ENCODE results near the gene BCKDHA. TPM values are rescaled to one million over a fixed set of nuclear protein-coding genes. Genes with fewer than 3 reads are reported as not detected.

Gene BCKDHA
- total and polyA plus RNA-seq, 9 of the 15 experiments (the other 6 are each of a cell fraction or from before 2014, with no cell fraction given), result 4.5 to 52.5 (median 14.1) TPM

DNA sequence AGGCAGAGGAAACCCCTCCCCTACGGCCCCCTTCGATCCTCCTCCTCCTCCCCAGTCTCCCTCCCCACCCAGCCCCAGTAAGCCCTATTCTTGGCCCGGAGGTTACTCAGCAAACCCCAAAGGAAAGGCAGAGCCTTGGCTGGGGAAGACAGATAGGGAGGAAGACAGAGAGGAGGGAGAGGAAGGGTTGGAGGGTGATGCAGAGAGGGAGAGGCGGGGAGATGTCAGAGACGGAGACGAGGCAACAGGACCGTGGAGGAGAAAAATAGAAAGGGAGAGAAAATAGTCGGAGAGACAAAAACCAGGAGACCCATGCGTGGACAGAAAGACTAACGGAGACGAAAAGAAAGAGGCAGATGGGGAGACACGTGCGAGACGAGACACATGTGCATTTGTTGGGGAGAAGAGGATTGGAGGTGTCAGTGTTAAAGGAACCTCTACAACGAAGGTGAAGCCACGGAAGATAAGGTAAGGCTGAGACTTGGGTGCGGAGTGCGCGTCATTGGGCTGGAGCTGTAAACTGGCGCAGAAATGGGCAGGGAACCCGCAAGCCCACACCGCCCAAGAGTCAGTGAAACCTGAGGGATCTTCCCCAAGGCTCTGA lies 46.8 kb upstream of the BCKDHA start (continued):
- TF ChIP-seq, protein P1, sequence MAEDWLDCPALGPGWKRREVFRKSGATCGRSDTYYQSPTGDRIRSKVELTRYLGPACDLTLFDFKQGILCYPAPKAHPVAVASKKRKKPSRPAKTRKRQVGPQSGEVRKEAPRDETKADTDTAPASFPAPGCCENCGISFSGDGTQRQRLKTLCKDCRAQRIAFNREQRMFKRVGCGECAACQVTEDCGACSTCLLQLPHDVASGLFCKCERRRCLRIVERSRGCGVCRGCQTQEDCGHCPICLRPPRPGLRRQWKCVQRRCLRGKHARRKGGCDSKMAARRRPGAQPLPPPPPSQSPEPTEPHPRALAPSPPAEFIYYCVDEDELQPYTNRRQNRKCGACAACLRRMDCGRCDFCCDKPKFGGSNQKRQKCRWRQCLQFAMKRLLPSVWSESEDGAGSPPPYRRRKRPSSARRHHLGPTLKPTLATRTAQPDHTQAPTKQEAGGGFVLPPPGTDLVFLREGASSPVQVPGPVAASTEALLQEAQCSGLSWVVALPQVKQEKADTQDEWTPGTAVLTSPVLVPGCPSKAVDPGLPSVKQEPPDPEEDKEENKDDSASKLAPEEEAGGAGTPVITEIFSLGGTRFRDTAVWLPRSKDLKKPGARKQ (CRISPR knock-in tag; IDR thresholded peaks at IDR 0.05), result no peak
- TF ChIP-seq, protein P2, sequence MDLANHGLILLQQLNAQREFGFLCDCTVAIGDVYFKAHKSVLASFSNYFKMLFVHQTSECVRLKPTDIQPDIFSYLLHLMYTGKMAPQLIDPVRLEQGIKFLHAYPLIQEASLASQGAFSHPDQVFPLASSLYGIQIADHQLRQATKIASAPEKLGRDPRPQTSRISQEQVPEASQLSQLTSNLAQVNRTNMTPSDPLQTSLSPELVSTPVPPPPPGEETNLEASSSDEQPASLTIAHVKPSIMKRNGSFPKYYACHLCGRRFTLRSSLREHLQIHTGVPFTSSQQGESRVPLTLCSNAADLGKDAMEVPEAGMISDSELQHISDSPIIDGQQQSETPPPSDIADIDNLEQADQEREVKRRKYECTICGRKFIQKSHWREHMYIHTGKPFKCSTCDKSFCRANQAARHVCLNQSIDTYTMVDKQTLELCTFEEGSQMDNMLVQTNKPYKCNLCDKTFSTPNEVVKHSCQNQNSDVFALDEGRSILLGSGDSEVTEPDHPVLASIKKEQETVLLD (IDR thresholded peaks at IDR 0.05), result peak; percentile 77; the same call in 1 of the 2 replicates
- TF ChIP-seq NEUROD1 (IDR thresholded peaks at IDR 0.05; ENCODE audit: borderline replicate concordance, low read depth, low read length, partially characterized antibody) (peak; percentile 2), SIRT6 (IDR thresholded peaks at IDR 0.05; ENCODE audit: low read depth, low read length) (no peak), CEBPG (CRISPR knock-in tag; IDR thresholded peaks at IDR 0.05) (no peak), CEBPG (tag; conservative IDR thresholded peaks at IDR 0.05 in 1 of 2, IDR thresholded peaks at IDR 0.05 in 1 of 2) (no peak), JUNB (CRISPR knock-in tag; conservative IDR thresholded peaks at IDR 0.05) (no peak), HDAC1 (IDR thresholded peaks at IDR 0.05) (peak; percentile 44 to 98; a peak in 3 of 4 replicates), ZNF212 (CRISPR knock-in tag; IDR thresholded peaks at IDR 0.05) (no peak), IFI16 (CRISPR knock-in tag; IDR thresholded peaks at IDR 0.05) (no peak), NBN (IDR thresholded peaks at IDR 0.05; ENCODE audit: low read depth) (peak; percentile 37; the same call in 1 of the 2 replicates), CHCHD3 (CRISPR knock-in tag; IDR thresholded peaks at IDR 0.05) (no peak), RBM17 (IDR thresholded peaks at IDR 0.05; ENCODE audit: borderline replicate concordance, low read depth, low read length) (no peak), LARP7 (IDR thresholded peaks at IDR 0.05) (peak; percentile 45; the same call in 1 of the 2 replicates), HDAC6 (IDR thresholded peaks at IDR 0.05; ENCODE audit: low read depth, low read length) (no peak), NFXL1 (CRISPR knock-in tag; IDR thresholded peaks at IDR 0.05) (no peak), STAT5A (IDR thresholded peaks at IDR 0.05; ENCODE audit: borderline replicate concordance, low read length) (no peak)
- TF ChIP-seq, protein P3, sequence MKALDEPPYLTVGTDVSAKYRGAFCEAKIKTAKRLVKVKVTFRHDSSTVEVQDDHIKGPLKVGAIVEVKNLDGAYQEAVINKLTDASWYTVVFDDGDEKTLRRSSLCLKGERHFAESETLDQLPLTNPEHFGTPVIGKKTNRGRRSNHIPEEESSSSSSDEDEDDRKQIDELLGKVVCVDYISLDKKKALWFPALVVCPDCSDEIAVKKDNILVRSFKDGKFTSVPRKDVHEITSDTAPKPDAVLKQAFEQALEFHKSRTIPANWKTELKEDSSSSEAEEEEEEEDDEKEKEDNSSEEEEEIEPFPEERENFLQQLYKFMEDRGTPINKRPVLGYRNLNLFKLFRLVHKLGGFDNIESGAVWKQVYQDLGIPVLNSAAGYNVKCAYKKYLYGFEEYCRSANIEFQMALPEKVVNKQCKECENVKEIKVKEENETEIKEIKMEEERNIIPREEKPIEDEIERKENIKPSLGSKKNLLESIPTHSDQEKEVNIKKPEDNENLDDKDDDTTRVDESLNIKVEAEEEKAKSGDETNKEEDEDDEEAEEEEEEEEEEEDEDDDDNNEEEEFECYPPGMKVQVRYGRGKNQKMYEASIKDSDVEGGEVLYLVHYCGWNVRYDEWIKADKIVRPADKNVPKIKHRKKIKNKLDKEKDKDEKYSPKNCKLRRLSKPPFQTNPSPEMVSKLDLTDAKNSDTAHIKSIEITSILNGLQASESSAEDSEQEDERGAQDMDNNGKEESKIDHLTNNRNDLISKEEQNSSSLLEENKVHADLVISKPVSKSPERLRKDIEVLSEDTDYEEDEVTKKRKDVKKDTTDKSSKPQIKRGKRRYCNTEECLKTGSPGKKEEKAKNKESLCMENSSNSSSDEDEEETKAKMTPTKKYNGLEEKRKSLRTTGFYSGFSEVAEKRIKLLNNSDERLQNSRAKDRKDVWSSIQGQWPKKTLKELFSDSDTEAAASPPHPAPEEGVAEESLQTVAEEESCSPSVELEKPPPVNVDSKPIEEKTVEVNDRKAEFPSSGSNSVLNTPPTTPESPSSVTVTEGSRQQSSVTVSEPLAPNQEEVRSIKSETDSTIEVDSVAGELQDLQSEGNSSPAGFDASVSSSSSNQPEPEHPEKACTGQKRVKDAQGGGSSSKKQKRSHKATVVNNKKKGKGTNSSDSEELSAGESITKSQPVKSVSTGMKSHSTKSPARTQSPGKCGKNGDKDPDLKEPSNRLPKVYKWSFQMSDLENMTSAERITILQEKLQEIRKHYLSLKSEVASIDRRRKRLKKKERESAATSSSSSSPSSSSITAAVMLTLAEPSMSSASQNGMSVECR (CRISPR knock-in tag; IDR thresholded peaks at IDR 0.05), result peak; percentile 77
- TF ChIP-seq, protein P4, sequence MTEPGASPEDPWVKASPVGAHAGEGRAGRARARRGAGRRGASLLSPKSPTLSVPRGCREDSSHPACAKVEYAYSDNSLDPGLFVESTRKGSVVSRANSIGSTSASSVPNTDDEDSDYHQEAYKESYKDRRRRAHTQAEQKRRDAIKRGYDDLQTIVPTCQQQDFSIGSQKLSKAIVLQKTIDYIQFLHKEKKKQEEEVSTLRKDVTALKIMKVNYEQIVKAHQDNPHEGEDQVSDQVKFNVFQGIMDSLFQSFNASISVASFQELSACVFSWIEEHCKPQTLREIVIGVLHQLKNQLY (CRISPR knock-in tag; conservative IDR thresholded peaks at IDR 0.05), result 0 out of 4 replicates have a peak, but pooled peaks of 1 of the 2 experiments have one; percentile 35

All from K562 (cell line).